Measurements from ENCODE around the gene NLRP2B. TPM values are rescaled to one million over a fixed set of nuclear protein-coding genes. Genes with fewer than 3 reads are reported as not detected.

NLRP2B gene
- total RNA-seq, 1 experiment from 2014 or later, result not detected

Other genes starting within 250 kb of the NLRP2B start
- 3.7 and 3.9 TPM in 2 replicates for gene ZXDB, start 88.2 kb downstream of the NLRP2B start, total RNA-seq (2014; rRNA removed; shearing (Covaris generic); ENCODE audit: low replicate concordance)
- gene ZXDA, start 230.2 kb upstream of the NLRP2B start, total RNA-seq (2014; rRNA removed; shearing (Covaris generic); ENCODE audit: low replicate concordance), result 2.5 and 3.3 TPM in 2 replicates